Ovary (tissue), 9 donors: ENCODE results near the gene GLCCI1. TPM values are rescaled to one million over a fixed set of nuclear protein-coding genes. Genes with fewer than 3 reads are reported as not detected.

Source experiments
- DNase-seq, 5 donors: peaks; one replicate each; pipeline ENCODE4 v3.0.0-alpha.2; 2019 to 2020
- H3K27ac ChIP-seq, 2 donors: fragments of 200-600 bp; one replicate each; pipeline versions ENCODE4 v1.5.1 to v1.8.0; 2019 to 2022
- H3K27me3 ChIP-seq: fragments of 200-600 bp; one replicate; pipeline ENCODE4 v1.8.0; 2022
- H3K36me3 ChIP-seq: fragments of 200-600 bp; sonication (generic); one replicate; pipeline ENCODE4 v1.5.1; 2019
- H3K4me1 ChIP-seq: one replicate; pipeline ENCODE4 v1.8.1; 2013; ENCODE audit warnings: mild to moderate bottlenecking, moderate library complexity; ENCODE audit not compliant: insufficient read depth
- H3K4me3 ChIP-seq: fragments of 200-600 bp; sonication (generic); one replicate; pipeline ENCODE4 v1.5.1; 2017
- H3K9me3 ChIP-seq, 2 donors: fragments of 200-600 bp in 1 of 2; sonication (generic) in 1 of 2; one replicate each; pipeline versions ENCODE4 v1.5.1 to v1.8.1; 2013 to 2019; ENCODE audit warnings: mild to moderate bottlenecking in 1 of 2, moderate library complexity in 1 of 2
- EP300 ChIP-seq: sonication (generic); formaldehyde crosslinking; IDR thresholded peaks from one replicate; pipeline ENCODE4 v1.6.1; 2017; ENCODE audit warnings: antibody characterized with exemption
- POLR2A ChIP-seq: fragments of 450-650 bp; IDR thresholded peaks from one replicate; pipeline ENCODE4 v1.6.1; 2017; ENCODE audit warnings: antibody characterized with exemption, mild to moderate bottlenecking, moderate library complexity
- WGBS, 3 donors: extraction: QIAGEN DNeasy Blood & Tissue Kit in 1 of 3; methylation state at CpG; one replicate each; pipeline versions ENCODE4 v1.1.5 to v1.1.7; 2013 to 2017; 5-methylcytosine and 5-hydroxymethylcytosine counted together
- intact Hi-C, 4 donors: fragments of 100-400 bp; cut with DNase I; formaldehyde crosslinking; loops; one replicate each; pipeline versions ENCODE4 v1.11.0 to v1.15.1; 2022 to 2023
- polyA plus RNA-seq, 2 donors: library from polyadenylated mRNA; stranded (reverse); fragments of 200-250 nt in 1 of 2; fragments of 350-450 nt in 1 of 2; fragmentation: Illumina TruSeq in 1 of 2; extraction: RNeasy Lipid Tissue Mini Kit (QIAGEN cat#74804) in 1 of 2; gene quantifications; one replicate each; pipeline ENCODE4 v1.2.3, GENCODE V29; 2013 to 2014
- total RNA-seq, 7 donors: library from RNA; depleted of rRNA in 2 of 7; stranded (reverse); fragments of >200 nt in 2 of 7; fragmentation: NEBNext Ultra II Directional in 3 of 7; extraction: Animal tissue kit (Norgen Biotek cat#: 25700) in 3 of 7; gene quantifications; one replicate each; pipeline versions ENCODE4 v1.1.0 to v1.2.4, GENCODE V29; 2016 to 2023
- TF ChIP-seq, protein P1 (sequence below), 3 donors: fragments of 450-650 bp in 2 of 3; fragments of 200-600 bp in 1 of 3; IDR thresholded peaks; one replicate each; pipeline versions ENCODE4 v1.5.1 to v1.8.0; 2016 to 2022; ENCODE audit warnings: antibody characterized with exemption in 3 of 3, mild to moderate bottlenecking in 1 of 3
- donor health status: DM: no; HTN: no; CAD: no; lungs with moderate emphysema.
- donor health status: DM: no; HTN: no; CAD: no.
- donor health status: Bipolar disorder and iron deficiency.
- donor health status: DM: yes; HTN: yes; CAD: no.
- donor health status: DM: no; HTN: no; CAD: no.
- donor health status: DM: yes; HTN: yes; CAD: no.

Gene GLCCI1
- total and polyA plus RNA-seq, 9 donors: 6.2 to 12.7 (median 9.9) TPM

DNA sequence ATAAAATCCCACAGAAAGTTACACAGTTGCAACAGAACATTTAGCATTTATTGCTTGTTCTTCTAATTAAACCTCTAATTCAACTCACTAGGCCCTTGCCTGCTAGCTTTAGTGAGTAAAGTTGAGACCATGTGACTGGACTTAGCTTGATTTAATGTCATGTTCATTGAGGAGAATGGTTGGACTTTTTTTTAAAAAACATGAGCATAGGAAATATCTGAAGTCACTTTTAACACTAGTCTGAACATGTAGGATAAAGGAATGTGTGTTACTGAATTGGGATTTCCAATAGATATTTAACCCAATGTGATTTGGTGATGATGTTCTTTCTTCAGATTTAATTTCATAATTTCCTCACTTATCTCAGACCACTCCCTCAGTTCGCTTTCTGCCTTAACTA, 24.6 kb upstream of the GLCCI1 start:
- H3K4me3 ChIP-seq: no peak overlapping the region
- peaks cover 2% of the 10 kb centered on the region for H3K4me1 ChIP-seq
- DNase-seq: no peak
- H3K36me3 ChIP-seq: no peaks in the 10 kb centered on the region
- no peaks in the 10 kb centered on the region for H3K27me3 ChIP-seq
- H3K27ac ChIP-seq: no peak overlapping the region
- WGBS, 3 donors: 93 to 100% (median 97%) methylated on average over 1 of the region's 1 CpG
- TF ChIP-seq, protein P1, sequence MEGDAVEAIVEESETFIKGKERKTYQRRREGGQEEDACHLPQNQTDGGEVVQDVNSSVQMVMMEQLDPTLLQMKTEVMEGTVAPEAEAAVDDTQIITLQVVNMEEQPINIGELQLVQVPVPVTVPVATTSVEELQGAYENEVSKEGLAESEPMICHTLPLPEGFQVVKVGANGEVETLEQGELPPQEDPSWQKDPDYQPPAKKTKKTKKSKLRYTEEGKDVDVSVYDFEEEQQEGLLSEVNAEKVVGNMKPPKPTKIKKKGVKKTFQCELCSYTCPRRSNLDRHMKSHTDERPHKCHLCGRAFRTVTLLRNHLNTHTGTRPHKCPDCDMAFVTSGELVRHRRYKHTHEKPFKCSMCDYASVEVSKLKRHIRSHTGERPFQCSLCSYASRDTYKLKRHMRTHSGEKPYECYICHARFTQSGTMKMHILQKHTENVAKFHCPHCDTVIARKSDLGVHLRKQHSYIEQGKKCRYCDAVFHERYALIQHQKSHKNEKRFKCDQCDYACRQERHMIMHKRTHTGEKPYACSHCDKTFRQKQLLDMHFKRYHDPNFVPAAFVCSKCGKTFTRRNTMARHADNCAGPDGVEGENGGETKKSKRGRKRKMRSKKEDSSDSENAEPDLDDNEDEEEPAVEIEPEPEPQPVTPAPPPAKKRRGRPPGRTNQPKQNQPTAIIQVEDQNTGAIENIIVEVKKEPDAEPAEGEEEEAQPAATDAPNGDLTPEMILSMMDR (IDR thresholded peaks at IDR 0.05): no peak
- TF ChIP-seq EP300 (no peak), POLR2A (no peak)
- no peaks in the 10 kb centered on the region for H3K9me3 ChIP-seq
- intact Hi-C loops: no loop called here

DNA sequence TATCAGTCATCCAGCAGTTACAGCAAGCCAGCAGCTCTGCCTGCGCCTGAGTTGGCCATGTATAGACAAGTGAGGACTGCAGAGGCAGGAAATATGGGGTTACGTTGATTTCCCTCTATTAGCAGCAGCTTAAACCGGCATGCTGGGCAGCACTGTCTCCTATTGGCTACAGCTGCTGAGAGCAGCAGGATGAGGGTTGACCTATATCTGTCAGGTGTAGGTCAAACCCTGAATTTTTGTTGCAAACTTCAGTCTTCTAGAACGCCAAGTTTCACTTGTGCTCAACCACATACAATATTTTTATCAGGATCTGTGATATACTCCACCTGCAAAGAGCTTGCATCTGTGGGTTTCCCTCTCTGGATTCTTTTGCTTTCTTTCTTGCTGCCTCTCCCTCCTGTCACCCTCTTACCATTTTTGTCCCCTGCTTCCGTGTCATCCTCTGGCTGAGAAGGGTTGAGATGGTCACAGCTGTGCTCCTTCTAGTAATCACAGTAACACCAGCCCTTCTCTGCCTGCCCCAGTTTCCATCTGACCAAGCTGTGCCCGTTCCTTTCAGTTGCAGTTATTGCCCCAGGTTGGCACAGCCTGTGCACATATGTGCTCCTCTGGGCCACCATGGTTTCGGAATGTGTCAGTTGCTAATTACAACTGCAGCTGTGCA, 23.8 kb upstream of the GLCCI1 start:
- TF ChIP-seq EP300 (no peak), POLR2A (no peak)
- TF ChIP-seq, protein P1 (IDR thresholded peaks at IDR 0.05): no peak
- no peak overlapping the region for H3K27ac ChIP-seq
- H3K9me3 ChIP-seq: no peaks in the 10 kb centered on the region
- no peaks in the 10 kb centered on the region for H3K4me1 ChIP-seq
- no peak for DNase-seq
- WGBS, 3 donors: 63 to 70% (median 66%) methylated on average over 7 of the region's 7 CpGs
- H3K36me3 ChIP-seq: no peaks in the 10 kb centered on the region
- intact Hi-C loops: no loop called here
- H3K27me3 ChIP-seq: no peaks in the 10 kb centered on the region
- no peak overlapping the region for H3K4me3 ChIP-seq

DNA sequence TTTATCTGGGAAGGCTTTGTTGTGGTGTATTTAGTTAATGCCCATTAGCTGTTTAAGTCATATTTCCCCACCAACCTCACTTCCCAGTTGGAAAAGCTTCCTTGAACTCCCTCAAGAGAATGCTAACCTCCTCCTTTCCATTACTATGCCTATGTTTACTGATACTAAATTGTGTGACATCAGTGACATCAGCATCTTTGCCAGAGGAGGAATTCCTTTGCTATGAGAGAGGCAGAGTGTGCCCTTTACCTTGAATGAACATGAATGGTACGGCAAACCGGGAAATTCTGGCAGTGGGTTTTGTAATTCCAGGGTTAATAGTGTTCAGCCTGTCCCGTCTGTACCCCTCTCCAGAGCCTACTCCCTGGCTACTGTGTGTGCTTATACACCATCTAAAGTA, 22.1 kb upstream of the GLCCI1 start:
- intact Hi-C loops: no loop called here
- H3K27me3 ChIP-seq: no peaks in the 10 kb centered on the region

DNA sequence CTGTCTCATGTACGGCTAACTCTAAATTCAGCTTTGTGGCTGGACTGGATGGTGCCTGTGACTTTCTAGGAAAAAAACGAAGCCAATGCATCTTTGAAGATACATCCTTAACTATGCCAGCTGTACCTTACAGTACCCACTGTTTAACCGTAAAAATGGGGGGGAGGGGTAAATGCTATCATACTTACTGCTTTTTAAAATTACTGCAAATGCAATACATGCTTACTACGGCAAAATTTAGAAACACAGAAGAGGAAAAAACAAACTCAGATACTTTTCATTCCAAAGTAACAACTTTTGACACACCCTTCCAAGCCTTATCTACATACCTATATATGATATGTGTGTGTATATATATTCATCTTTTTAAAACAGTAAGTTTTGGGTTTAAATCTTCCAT, 20.4 kb upstream of the GLCCI1 start:
- Histone ChIP-seq H3K9me3 (no peaks in the 10 kb centered on the region), H3K27me3 (no peaks in the 10 kb centered on the region), H3K4me3 (no peak overlapping the region), H3K27ac (no peak overlapping the region), H3K4me1 (no peaks in the 10 kb centered on the region), H3K36me3 (no peaks in the 10 kb centered on the region)
- intact Hi-C loops: no loop called here
- WGBS, 3 donors: 68 to 93% (median 69%) methylated on average over 4 of the region's 4 CpGs
- TF ChIP-seq POLR2A (no peak), EP300 (no peak)
- TF ChIP-seq, protein P1 (IDR thresholded peaks at IDR 0.05): no peak
- no peak for DNase-seq

More for the DNA sequence above, 22.1 kb upstream of the GLCCI1 start:
- H3K9me3 ChIP-seq: no peaks in the 10 kb centered on the region
- TF ChIP-seq POLR2A (no peak), EP300 (no peak)
- TF ChIP-seq, protein P1 (IDR thresholded peaks at IDR 0.05): no peak
- H3K4me3 ChIP-seq: no peak overlapping the region
- DNase-seq: no peak
- no peaks in the 10 kb centered on the region for H3K36me3 ChIP-seq
- H3K27ac ChIP-seq: no peak overlapping the region
- WGBS, 3 donors: 96 to 98% (median 98%) methylated on average over 3 of the region's 3 CpGs
- H3K4me1 ChIP-seq: no peaks in the 10 kb centered on the region
